Fibroblast of peridontal ligament (primary cell): Measurements from ENCODE around the gene GNGT1.
A peak's percentile ranks its signal among the peaks of the same experiment; 100 is the strongest.
"Not testable (repeated sequence)": the region's sequence is repeated elsewhere in the genome, so short reads cannot be mapped to it uniquely, and the experiment has no call there.

Experiments used
- DNase-seq: peaks from one replicate; pipeline ENCODE4 v3.0.0-alpha.2; 2010; ENCODE audit errors: extremely low read depth

The GNGT1 gene

DNA sequence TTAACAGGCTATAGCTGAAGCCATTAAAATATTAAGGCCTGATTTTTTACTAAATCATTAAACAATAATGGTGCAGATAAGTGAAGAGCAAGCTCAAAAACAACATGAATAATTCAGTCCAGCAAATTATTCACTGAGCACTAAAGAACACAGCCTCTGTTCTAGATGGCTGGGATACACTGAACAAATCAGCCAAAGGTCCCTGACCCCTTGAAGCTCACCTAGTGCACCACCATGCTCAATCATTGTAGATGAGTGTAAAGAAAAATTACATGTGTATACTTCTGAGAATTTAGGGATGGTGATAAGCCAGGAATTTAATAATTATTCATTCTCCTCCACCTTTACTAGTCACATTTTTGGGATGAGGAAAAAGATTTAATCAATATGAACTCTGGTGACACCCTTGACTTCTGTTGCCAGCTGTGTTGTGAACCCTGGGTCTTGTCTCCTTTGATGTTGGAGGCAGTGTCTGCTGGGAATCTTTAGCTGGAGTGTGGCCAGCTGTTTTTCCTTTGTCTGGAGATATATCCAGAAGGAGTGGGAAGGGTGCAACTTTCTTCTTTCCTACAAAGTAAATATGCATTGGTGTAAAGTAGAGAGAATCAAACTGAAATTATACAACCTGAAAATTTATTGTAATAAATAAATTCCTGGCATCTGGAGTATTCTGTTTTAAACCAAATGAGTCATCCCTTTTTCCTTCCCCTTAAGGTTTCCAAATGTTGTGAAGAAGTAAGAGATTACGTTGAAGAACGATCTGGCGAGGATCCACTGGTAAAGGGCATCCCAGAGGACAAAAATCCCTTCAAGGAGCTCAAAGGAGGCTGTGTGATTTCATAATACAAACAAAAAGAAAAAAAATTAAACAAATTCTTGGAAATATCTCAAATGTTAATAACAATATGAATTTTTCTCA lies 4.0 kb downstream of the GNGT1 start:
- peak; percentile 86 for DNase-seq

DNA sequence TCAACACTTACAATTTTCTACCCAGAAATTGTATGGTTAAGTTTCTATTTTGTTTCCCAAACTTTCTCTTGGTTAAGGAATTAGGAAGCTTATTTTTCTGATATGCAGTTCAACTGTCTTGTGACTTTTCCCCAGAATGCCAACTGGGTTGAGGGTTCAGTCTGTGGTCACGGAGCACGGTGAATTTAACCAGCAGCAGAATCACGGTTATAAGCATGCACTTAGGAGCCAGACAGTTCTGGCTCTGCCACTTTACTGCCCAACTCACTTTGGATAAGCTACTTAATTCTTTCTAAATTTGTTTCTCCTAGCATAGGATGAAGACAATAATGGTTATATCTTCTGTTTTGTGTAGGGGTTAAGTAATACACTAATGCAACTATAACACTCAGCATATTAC lies 4.9 kb downstream of the GNGT1 start:
- DNase-seq: not testable (repeated sequence)

DNA sequence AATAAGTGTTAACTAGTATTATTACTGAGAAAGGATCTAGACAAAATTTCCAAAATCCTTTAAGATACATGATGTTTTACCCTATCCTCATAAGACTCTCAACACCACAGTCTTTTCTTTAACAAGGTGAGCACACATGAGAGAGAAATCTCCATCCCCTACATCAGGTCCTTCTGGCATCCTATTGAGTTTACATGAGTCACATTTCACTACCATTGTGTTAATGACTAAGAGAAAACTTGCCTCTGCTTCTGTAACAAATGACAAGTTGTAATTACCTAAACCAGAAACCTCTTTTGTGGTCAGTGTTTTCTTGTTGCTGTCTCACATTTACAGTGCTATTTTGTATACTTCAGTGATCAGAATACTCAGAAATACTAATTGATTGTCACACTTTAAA lies 5.3 kb downstream of the GNGT1 start:
- not testable (repeated sequence) for DNase-seq

DNA sequence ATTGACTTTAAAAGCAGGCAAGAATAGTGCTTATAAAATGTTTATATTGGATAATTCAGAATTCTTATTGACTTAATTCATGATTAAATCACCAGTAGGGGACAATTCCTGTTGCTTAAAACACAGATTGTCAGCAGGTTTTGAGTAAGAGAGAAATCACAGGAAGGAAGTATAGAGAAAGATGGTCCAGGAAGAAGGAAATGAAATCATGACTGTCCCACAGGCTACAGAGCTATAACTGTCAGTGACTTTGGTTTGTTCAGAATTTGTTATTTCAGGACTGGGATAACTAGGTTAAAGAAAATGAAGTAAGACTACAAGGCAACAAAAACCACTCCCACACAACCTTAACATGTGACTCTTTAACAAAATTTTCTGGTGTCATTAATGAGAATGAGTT lies 6.8 kb downstream of the GNGT1 start:
- DNase-seq: no peak

DNA sequence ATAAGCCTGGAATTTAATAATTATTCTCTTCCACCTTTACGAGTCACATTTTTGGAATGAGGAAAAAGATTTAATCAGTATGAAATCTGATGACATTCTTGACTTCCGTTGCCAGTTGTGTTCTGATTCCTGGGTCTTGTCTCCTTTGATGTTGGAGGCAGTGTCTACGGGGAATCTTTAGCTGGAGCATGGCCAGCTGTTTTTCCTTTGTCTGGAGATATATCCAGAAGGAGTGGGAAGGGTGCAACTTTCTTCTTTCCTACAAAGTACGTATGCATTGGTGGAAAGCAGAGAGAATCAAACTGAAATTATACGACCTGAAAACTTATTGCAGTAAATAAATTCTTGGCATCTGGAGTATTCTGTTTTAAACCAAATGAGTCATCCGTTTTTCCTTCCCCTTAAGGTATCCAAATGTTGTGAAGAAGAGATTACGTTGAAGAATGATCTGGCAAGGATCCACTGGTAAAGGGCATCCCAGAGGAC lies 8.3 kb downstream of the GNGT1 start:
- peak; percentile 39 for DNase-seq

DNA sequence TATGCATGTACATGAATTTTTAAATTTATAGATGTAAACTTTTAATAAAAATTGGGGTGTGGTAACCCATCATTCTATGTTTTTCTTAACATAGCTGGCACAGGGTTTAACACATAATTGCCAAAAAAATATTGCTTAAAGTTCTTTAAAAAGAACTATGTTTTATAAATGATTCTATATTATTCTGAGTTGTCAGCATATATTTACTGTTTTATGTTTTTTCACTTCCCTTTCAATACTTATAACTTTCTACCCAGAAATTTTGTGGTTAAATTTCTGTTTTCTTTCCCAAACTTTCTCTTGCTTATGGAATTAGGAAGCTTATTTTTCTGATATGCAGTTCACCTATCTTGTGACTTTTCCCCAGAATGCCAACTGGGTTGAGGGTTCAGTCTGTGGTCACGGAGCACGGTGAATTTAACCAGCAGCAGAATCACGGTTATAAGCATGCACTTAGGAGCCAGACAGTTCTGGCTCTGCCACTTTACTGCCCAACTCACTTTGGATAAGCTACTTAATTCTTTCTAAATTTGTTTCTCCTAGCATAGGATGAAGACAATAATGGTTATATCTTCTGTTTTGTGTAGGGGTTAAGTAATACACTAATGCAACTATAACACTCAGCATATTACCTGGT lies 9.0 kb downstream of the GNGT1 start:
- DNase-seq: not testable (repeated sequence)

DNA sequence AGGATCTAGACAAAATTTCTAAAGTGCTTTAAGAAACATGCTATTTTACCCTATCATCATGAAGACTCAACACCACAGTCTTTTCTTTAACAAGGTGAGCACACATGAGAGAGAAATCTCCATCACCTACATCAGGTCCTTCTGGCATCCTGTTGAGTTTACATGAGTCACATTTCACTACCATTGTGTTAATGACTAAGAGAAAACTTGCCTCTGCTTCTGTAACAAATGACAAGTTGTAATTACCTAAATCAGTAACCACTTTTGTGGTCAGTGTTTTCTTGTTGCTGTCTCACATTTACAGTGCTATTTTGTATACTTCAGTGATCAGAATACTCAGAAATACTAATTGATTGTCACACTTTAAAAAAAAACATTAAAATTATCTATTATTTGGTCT lies 9.5 kb downstream of the GNGT1 start:
- DNase-seq: not testable (repeated sequence)

DNA sequence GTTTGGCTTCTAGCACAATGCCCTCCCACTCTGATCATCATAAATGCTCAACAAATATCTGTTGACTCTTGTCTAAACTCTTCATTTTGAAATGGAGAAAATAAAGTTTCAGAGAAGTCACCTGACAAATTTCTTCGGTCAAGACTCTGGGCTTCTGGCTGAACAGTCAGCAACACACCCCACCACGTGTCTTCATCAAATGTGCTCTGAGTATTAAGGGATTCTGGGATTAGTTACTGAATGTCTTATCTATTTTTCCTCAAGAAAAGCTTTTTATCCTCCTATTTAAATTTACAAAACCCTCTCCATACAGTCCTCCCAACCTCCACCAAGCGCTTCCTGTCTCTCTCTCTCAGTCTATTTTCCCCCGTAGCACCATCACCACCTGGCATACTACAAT lies 9.9 kb downstream of the GNGT1 start:
- DNase-seq: not testable (repeated sequence)

DNA sequence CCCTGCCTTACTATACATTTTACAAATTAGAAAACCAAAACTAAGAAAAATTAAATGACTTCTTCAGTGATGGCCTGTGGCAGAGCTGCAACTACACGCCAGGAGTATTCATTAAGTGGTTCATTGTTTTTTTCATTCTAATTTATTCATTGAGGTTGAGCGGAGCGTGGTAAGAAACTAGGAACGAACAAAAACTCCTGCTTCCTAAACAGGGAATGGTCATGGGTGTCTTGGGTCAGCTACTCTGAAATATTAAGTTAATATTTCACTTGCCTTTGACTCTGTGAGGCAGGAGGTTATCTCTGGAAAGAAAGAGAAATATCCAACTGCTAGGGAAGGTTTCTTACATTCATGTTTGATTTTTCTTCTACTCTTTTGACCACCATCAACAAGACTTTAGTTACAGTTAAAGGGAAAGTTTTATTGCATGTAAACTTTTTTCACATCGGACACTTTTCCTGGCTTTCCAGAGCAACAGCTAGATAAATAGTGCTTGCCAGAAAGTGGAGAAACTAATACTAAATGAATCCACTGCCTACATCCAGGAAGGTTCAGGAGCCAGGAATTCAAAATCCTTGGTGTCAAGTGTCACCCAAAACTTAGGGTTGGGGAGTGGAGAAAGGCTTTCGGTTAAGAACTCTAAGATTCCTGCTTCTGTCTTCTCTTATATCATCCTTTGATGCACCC lies 14.3 kb downstream of the GNGT1 start:
- peak; percentile 62 for DNase-seq

DNA sequence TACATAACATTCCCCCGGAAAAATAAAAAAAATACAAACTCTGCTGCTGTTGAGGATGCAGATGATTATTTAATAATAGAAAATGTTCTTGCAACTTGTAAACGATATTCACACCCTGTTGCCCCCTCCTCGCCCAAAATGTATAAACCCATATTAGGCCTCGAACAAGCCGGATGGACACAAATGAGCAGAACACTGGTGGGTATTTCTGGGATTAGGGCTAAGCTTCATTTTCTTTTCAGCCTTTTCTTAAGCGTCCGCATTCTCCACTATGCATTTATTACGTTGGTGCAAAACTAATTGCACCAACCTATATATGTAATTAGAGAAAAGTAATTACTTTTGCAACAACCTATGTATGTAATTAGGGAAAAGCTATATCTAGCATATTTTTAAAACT lies 14.8 kb downstream of the GNGT1 start:
- DNase-seq: peak; percentile 50

DNA sequence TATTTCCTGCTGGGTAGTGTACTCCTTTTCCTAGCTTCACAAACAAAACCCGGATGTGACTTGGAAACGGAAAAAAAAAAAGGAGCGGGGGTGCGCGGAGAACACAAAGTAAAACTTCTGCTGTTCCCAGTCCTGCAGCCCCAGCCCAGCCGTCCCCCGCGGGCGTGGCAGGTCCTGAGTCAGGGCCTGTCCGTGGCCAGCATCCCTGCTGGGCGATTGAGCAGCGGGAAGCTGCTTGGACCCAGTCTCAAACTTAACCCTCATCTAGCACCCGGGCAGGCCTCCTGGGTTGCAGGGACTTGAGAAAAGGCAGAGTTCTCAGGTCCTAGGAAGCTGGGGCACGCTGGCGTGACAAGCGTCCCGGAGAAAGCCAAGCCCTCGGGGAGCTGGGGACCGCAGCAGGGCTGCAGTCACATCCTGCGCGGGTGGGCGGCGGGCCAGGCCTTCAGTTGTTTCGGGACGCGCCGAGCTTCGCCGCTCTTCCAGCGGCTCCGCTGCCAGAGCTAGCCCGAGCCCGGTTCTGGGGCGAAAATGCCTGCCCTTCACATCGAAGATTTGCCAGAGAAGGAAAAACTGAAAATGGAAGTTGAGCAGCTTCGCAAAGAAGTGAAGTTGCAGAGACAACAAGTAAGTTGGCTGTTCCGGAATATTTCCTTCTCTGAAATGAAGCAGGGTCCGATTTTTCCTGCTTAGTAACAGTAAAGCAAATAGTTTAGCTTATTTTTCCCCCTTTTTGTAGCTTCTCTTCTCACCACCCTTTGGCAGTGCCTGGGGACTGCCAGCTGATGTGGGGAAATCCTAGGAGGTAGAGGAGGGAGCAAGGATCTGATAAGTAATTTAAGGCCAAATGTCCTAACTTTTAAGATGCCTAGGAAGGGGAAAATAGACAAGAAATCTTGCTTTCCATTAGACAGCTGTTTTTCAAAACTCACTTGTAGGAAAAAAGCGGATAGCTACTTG lies 15.5 kb downstream of the GNGT1 start, which contains the start of gene GNG11:
GNG11 (plus strand) TSS at position 129 of the 960 bp plus-strand sequence; CDS start at position 532, 403 bp downstream.
- peak; percentile 72 for DNase-seq

DNA sequence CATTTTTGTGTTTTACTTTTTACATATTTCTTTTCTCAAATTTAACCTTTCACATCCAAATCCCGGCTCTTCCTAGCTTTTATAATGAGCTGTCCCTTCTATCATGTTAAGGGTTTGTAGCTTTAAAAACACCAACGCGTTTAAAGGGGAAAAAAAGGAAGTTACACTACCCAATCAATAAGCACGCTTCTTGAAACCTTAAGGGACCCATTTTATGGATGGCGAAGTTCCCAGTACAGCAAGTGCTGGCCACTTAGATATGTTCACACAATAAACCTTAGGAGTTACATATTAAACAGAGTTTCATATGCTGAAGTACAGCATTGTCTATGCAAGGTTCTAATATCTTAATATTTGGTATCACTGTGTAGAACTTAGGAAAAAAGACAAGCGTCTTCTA lies 16.9 kb downstream of the GNGT1 start:
- peak; percentile 62 for DNase-seq

DNA sequence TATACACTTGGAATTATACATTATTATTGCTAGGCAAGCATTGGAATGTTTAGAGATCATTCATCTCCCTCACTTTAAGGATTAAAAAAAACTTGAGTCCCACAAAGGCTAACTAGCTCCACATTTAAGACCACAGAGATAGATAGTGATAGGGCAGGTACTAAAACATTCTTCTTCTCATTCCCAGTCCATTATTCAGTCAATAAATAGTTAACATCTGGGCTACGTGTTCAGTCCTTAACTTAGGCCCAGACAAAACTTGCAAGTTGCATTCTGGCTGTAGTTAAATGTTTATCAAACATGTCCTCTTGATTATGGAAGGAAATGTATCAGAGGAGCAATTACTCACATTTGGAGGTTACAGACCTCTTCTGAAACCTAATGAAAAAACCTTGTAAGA lies 17.6 kb downstream of the GNGT1 start:
- DNase-seq: peak; percentile 48

DNA sequence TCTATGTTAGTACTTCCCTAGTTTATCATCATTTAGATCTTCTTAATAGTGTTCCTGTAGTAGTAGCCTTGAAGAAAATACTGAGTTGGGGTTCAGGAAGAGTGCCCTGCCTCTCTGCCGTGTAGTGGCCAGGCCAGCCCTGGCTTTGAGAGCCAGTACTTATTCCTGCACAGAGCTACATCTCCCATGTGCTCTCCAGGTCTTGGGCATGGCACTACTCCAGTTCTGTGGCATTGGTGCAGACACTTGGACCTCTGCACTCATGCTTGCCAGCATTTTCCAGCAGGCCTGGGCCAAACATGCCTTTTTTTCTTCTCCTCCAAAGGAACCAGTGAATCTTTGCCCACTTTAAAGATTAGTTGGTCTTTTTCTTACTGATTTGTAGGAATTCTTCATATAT lies 20.4 kb downstream of the GNGT1 start:
- no peak for DNase-seq

DNA sequence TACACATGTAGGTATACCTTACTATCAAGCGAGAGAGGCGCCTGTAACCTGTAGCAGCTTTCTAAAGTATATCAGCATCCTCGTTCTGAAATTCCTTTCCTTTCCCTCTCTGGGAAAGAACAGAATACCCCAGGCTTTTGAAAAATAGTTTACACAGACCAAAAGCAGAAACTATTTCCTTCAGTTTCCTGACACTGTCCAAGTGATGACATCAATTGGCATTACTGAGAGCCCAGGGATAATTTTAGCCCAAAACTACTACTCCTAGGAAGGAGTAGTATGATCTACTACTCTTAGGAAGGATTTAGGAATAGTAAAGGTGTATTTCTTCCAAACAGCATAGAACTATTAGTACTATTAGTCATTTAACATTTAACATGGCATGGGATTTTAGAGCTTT lies 21.2 kb downstream of the GNGT1 start:
- peak; percentile 30 for DNase-seq

DNA sequence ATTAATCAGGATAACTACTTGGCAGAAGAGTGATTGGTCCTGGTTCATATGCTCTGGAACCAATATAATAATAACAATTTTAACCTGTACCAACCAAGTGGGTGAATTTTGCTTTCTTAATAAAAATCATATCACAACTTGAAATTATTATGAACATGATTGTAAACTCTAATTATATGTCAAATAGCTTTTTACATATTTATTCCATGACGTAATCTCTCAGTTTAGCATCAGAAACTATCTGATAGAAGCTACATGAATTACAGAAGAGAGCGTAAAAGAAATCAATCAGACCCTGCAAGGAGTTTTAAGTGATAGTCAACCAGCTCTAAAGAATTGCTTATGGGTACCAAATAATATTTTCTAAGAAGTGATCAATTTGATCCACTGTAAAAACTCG lies 25.3 kb downstream of the GNGT1 start:
- DNase-seq: no peak

DNA sequence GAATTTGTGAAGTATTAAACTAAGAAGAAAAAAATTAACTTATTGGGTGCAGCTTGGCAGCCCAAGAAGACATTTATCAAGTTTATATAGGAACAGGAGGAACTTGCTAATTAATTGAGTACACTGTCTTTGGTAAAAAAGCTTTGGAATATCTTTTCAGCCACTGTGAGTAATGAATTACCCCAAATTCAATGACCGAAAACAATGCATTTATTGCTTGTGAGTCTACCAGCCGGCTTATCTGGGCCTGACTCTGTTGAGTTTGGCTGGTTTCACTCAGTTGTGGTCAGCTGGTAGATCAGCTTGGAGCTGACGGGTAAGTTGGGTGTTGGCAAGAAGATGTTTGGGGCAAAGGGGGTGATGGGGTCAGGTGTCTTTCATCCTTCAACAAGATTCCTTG lies 26.8 kb downstream of the GNGT1 start:
- no peak for DNase-seq

DNA sequence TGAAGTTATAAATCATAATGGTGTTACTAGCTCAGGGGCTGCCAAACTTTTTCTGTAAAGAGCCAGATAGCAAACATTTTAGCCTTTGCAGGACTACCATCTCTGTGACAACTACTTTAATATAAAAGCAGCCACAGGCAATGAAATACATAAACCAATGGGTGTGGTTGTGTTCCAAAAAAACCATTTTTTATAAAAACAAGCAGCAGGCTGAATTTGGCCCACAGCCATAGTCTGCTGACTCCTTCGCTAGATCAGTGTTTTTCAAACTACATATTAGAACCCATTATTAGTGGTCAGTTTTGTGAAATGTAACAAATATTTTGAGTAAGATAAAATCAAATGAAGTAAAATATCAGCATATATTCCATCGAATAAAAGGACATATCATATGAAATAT lies 28.7 kb downstream of the GNGT1 start:
- no peak for DNase-seq

DNA sequence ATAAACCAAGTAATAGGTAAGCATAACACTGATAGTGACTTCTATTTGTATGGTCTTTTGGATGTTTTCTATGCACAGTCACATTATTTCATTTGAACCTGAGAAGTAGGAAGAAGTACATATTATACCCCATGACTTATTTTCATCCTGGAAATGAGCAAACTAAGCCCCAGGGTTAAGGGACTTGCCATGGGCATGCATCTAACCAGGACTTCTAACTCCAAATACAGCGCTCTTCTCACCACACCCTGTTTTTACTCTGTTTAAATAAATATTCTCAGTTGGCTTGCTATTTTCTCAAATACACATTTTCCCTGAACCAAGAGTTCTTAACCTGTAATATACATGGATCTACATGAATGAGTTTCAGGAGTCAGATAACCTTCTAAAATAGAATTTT lies 31.5 kb downstream of the GNGT1 start:
- no peak for DNase-seq

DNA sequence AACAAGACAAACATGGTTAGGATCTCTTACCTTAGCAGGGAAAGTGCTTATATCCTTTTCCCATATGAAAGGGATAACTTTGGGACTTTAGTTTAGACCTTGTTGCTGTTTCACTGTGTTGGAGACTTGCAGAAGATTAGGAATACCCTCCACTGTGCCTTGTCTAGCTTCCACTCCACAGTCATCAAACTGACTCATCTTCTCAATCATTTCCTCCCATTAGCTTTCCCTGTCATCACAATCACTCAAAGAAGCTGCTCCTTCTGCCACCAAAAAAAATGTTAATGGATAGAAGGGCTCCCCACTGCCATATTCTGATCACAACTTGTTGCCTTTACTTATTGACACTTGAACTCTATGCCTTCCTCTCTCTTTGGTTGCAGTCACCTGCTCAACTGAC lies 31.9 kb downstream of the GNGT1 start:
- DNase-seq: no peak

DNA sequence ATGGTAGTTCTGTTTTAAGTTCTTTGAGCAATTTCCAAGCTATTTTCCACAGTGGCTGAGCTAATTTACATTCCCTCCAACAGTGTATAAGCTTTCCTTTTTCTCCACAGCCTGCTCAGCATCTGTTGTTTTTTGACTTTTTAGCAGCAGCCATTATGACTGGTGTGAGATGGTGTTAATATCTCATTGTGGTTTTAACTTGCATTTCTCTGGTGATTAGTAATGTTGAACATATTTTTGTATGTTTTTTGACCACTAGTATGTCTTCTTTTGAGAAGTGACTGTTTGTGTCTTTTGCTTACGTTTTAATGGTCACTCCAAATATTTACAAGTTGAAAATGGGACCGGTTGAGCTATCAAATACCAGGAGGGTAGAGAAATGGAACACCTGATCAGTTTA lies 35.6 kb downstream of the GNGT1 start:
- DNase-seq: peak; percentile 34
